Measurements from ENCODE around the gene DNAH11.
"Not testable (repeated sequence)": the region's sequence is repeated elsewhere in the genome, so short reads cannot be mapped to it uniquely, and the experiment has no call there.

DNAH11 gene

GRCh38 chr7:21507627-21508343 is 35.1 kb upstream of the DNAH11 start:
- Mint-ChIP-seq H3K9me3 (peaks cover 34% of the 10 kb centered on the region), H3K36me3 (ENCODE audit: low read depth) (peaks cover 76% of the 10 kb centered on the region), H3K27me3 (ENCODE audit: low read depth) (no peaks in the 10 kb centered on the region), H3K4me1 (no peaks in the 10 kb centered on the region), H3K4me3 (no peak overlapping the region), H3K27ac (no peak overlapping the region)
- no peak for TF ChIP-seq CTCF (IDR thresholded peaks at IDR 0.05; ENCODE audit: unreplicated experiment in 3 of 3)

GRCh38 chr7:21508538-21508937 is 34.3 kb upstream of the DNAH11 start:
- no peak for TF ChIP-seq CTCF (IDR thresholded peaks at IDR 0.05; ENCODE audit: unreplicated experiment in 3 of 3)
- H3K27ac Mint-ChIP-seq = no peak overlapping the region
- H3K27me3 Mint-ChIP-seq (ENCODE audit: low read depth) = no peaks in the 10 kb centered on the region
- H3K9me3 Mint-ChIP-seq = peaks cover 32% of the 10 kb centered on the region
- no peaks in the 10 kb centered on the region for H3K4me1 Mint-ChIP-seq
- no peak overlapping the region for H3K4me3 Mint-ChIP-seq
- H3K36me3 Mint-ChIP-seq (ENCODE audit: low read depth) = peaks cover 70% of the 10 kb centered on the region

GRCh38 chr7:21514062-21514461 is 28.8 kb upstream of the DNAH11 start:
- no peak overlapping the region for H3K4me3 Mint-ChIP-seq
- no peaks in the 10 kb centered on the region for H3K27me3 Mint-ChIP-seq (ENCODE audit: low read depth)
- H3K36me3 Mint-ChIP-seq (ENCODE audit: low read depth) = peaks cover 28% of the 10 kb centered on the region
- peaks cover 5% of the 10 kb centered on the region for H3K4me1 Mint-ChIP-seq
- no peak for TF ChIP-seq CTCF (IDR thresholded peaks at IDR 0.05; ENCODE audit: unreplicated experiment in 3 of 3)
- peak overlapping the region in 1 of 3 experiments; percentile 45 for H3K27ac Mint-ChIP-seq
- peaks cover 12% of the 10 kb centered on the region for H3K9me3 Mint-ChIP-seq

GRCh38 chr7:21524680-21525079 is 18.2 kb upstream of the DNAH11 start:
- Mint-ChIP-seq H3K9me3 (peaks cover 18% of the 10 kb centered on the region), H3K27me3 (ENCODE audit: low read depth) (no peaks in the 10 kb centered on the region), H3K4me1 (no peaks in the 10 kb centered on the region), H3K4me3 (no peak overlapping the region), H3K36me3 (ENCODE audit: low read depth) (no peaks in the 10 kb centered on the region), H3K27ac (no peak overlapping the region)
- TF ChIP-seq CTCF (IDR thresholded peaks at IDR 0.05; ENCODE audit: unreplicated experiment in 3 of 3) = no peak

- H3K36me3 Mint-ChIP-seq (ENCODE audit: low read depth) = no peaks in the 10 kb centered on the region
- no peaks in the 10 kb centered on the region for H3K4me1 Mint-ChIP-seq
- no peak overlapping the region for H3K27ac Mint-ChIP-seq
- H3K9me3 Mint-ChIP-seq = peaks cover 20% of the 10 kb centered on the region
- no peak overlapping the region for H3K4me3 Mint-ChIP-seq
- no peak for TF ChIP-seq CTCF (IDR thresholded peaks at IDR 0.05; ENCODE audit: unreplicated experiment in 3 of 3)
- peaks cover 4% of the 10 kb centered on the region for H3K27me3 Mint-ChIP-seq (ENCODE audit: low read depth)
These were observed 16.8 kb upstream of the DNAH11 start for GRCh38 chr7:21526007-21526406.

GRCh38 chr7:21526448-21526847 is 16.4 kb upstream of the DNAH11 start:
- peaks cover 4% of the 10 kb centered on the region for H3K27me3 Mint-ChIP-seq (ENCODE audit: low read depth)
- no peak overlapping the region for H3K4me3 Mint-ChIP-seq

GRCh38 chr7:21532485-21532884 is 10.4 kb upstream of the DNAH11 start:
- peaks cover 45% of the 10 kb centered on the region for H3K9me3 Mint-ChIP-seq
- H3K4me1 Mint-ChIP-seq; H3K36me3 Mint-ChIP-seq (ENCODE audit: low read depth); H3K27ac Mint-ChIP-seq; H3K4me3 Mint-ChIP-seq: not testable (repeated sequence)
- peaks cover 15% of the 10 kb centered on the region for H3K27me3 Mint-ChIP-seq (ENCODE audit: low read depth)

More at GRCh38 chr7:21526448-21526847, 16.4 kb upstream of the DNAH11 start:
- Mint-ChIP-seq H3K9me3 (peaks cover 23% of the 10 kb centered on the region), H3K27ac (no peak overlapping the region), H3K36me3 (ENCODE audit: low read depth) (no peaks in the 10 kb centered on the region), H3K4me1 (no peaks in the 10 kb centered on the region)
- no peak for TF ChIP-seq CTCF (IDR thresholded peaks at IDR 0.05; ENCODE audit: unreplicated experiment in 3 of 3)

- not testable (repeated sequence) for H3K4me1 Mint-ChIP-seq; H3K27ac Mint-ChIP-seq; H3K36me3 Mint-ChIP-seq (ENCODE audit: low read depth); H3K4me3 Mint-ChIP-seq
- Mint-ChIP-seq H3K27me3 (ENCODE audit: low read depth) (peaks cover 18% of the 10 kb centered on the region), H3K9me3 (peaks cover 37% of the 10 kb centered on the region)
These were observed 9.2 kb upstream of the DNAH11 start for GRCh38 chr7:21533646-21534045.

All from nephron (organoid).